Mesenchymal stem cell (in vitro differentiated cells and primary cell): ENCODE measurements around the gene PIP4P1.
A peak's percentile ranks its signal among the peaks of the same experiment; 100 is the strongest.

Experiments used
- DNase-seq: peaks from one replicate; pipeline ENCODE4 v3.0.0-alpha.2; 2013
- H2AFZ ChIP-seq: one replicate; pipeline ENCODE4 v1.6.1; 2013; ENCODE audit warnings: low read depth, mild to moderate bottlenecking, control low read depth, inconsistent platforms, low read length, moderate library complexity
- H2AK5ac ChIP-seq: 2 replicates; pipeline ENCODE4 v1.6.1; 2013; ENCODE audit warnings: low read length, moderate library complexity, mild to moderate bottlenecking, inconsistent platforms; ENCODE audit not compliant: severe bottlenecking
- H2BK120ac ChIP-seq: one replicate; pipeline ENCODE4 v1.6.1; 2013; ENCODE audit warnings: low read depth, mild to moderate bottlenecking, inconsistent platforms, low read length, moderate library complexity
- H2BK12ac ChIP-seq, 2 experiments: one replicate each; pipeline ENCODE4 v1.6.1; 2013; ENCODE audit warnings: inconsistent platforms in 2 of 2, low read length in 2 of 2, mild to moderate bottlenecking in 2 of 2, moderate library complexity in 2 of 2, control low read depth in 1 of 2
- H2BK15ac ChIP-seq: one replicate; pipeline ENCODE4 v1.6.1; 2013; ENCODE audit warnings: mild to moderate bottlenecking, low read depth, inconsistent platforms; ENCODE audit not compliant: poor library complexity, severe bottlenecking
- H2BK5ac ChIP-seq: 2 replicates; pipeline ENCODE4 v1.6.1; 2013; ENCODE audit warnings: low read depth, mild to moderate bottlenecking, low read length, control low read depth, inconsistent platforms; ENCODE audit not compliant: poor library complexity, severe bottlenecking
- H3K14ac ChIP-seq, 2 experiments: one replicate each; pipeline ENCODE4 v1.6.1; 2013; ENCODE audit warnings: inconsistent platforms in 2 of 2, low read length in 2 of 2, control low read depth in 1 of 2, mild to moderate bottlenecking in 1 of 2, moderate library complexity in 1 of 2
- H3K18ac ChIP-seq, 2 experiments: one replicate each; pipeline ENCODE4 v1.6.1; 2013; ENCODE audit warnings: inconsistent platforms in 2 of 2, low read length in 2 of 2, control low read depth in 1 of 2, low read depth in 1 of 2, mild to moderate bottlenecking in 1 of 2
- H3K23ac ChIP-seq, 2 experiments: one replicate each; pipeline ENCODE4 v1.6.1; 2013; ENCODE audit warnings: inconsistent platforms in 2 of 2, low read length in 2 of 2, mild to moderate bottlenecking in 2 of 2, moderate library complexity in 2 of 2, control low read depth in 1 of 2
- H3K27ac ChIP-seq: 2 replicates; pipeline ENCODE4 v1.5.1; 2013; ENCODE audit warnings: mild to moderate bottlenecking, moderate library complexity, low read length, control low read depth, inconsistent platforms; ENCODE audit not compliant: poor library complexity, severe bottlenecking
- H3K27me3 ChIP-seq, 2 experiments: 2 replicates each; pipeline versions ENCODE4 v1.6.1 to v1.7.0; 2013; ENCODE audit warnings: low read length in 2 of 2, mild to moderate bottlenecking in 2 of 2, moderate library complexity in 2 of 2, control low read depth in 1 of 2, inconsistent platforms in 1 of 2; ENCODE audit not compliant: control insufficient read depth in 1 of 2, insufficient read depth in 1 of 2
- H3K36me3 ChIP-seq, 2 experiments: 2 replicates each; pipeline versions ENCODE4 v1.6.1 to v1.7.0; 2013; ENCODE audit warnings: low read length in 2 of 2, control low read depth in 1 of 2, inconsistent platforms in 1 of 2, low read depth in 1 of 2, mild to moderate bottlenecking in 1 of 2; ENCODE audit not compliant: insufficient read depth in 2 of 2, control insufficient read depth in 1 of 2
- H3K4ac ChIP-seq, 2 experiments: one replicate each; pipeline ENCODE4 v1.6.1; 2013; ENCODE audit warnings: inconsistent platforms in 2 of 2, low read length in 2 of 2, mild to moderate bottlenecking in 2 of 2, moderate library complexity in 2 of 2, control low read depth in 1 of 2, low read depth in 1 of 2
- H3K4me1 ChIP-seq: 2 replicates; pipeline ENCODE4 v1.6.1; 2013; ENCODE audit warnings: low read depth, low read length, control low read depth; ENCODE audit not compliant: control insufficient read depth, insufficient read depth
- H3K4me2 ChIP-seq: 2 replicates; pipeline ENCODE4 v1.6.1; 2013; ENCODE audit warnings: low read length, mild to moderate bottlenecking, inconsistent platforms; ENCODE audit not compliant: poor library complexity, severe bottlenecking
- H3K4me3 ChIP-seq, 2 experiments: 2 replicates each; pipeline versions ENCODE4 v1.5.1 to v1.7.0; 2013; ENCODE audit warnings: low read length in 2 of 2, mild to moderate bottlenecking in 2 of 2, control low read depth in 1 of 2, low read depth in 1 of 2; ENCODE audit not compliant: insufficient read depth in 1 of 2
- H3K79me1 ChIP-seq: replicated peaks from 2 replicates; pipeline ENCODE4 v1.6.1; 2013; ENCODE audit warnings: mild to moderate bottlenecking, control low read depth, low read length, inconsistent platforms; ENCODE audit not compliant: poor library complexity, severe bottlenecking
- H3K9ac ChIP-seq: 2 replicates; pipeline ENCODE4 v1.7.0; 2013; ENCODE audit warnings: mild to moderate bottlenecking, low read length, moderate library complexity
- H3K9me3 ChIP-seq: 2 replicates; pipeline ENCODE4 v1.7.0; 2013; ENCODE audit warnings: mild to moderate bottlenecking, low read length; ENCODE audit not compliant: control insufficient read depth
- H4K8ac ChIP-seq: one replicate; pipeline ENCODE4 v1.6.1; 2013; ENCODE audit warnings: inconsistent platforms, mild to moderate bottlenecking, low read length, moderate library complexity
- H4K91ac ChIP-seq: one replicate; pipeline ENCODE4 v1.6.1; 2013; ENCODE audit warnings: mild to moderate bottlenecking, low read length, inconsistent platforms
- WGBS: methylation state at CpG from one replicate; pipeline ENCODE4 v1.1.7; 2013; ENCODE audit warnings: mixed read lengths; 5-methylcytosine and 5-hydroxymethylcytosine counted together

The PIP4P1 gene

DNA sequence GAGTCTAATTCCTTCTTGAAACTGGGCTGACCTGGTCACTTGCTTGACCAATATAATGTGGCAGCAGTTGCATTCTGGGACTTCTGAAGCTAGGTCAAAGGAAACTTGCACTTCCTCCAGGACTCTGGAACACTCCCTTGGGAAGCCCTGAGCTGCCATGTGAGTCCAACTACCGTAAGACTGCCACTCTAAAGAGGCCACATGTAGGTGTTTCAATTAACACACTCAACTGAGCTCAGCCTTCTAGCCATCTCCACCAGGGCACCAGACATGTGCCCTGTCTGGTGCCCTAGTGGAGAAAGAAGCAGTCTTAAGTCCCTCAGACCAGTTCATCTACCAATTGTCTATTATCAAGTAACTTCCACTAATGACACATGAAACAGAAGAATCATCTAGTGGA, 41.8 kb downstream of the PIP4P1 start:
- WGBS: 64% methylated on average over 1 of the region's 1 CpG
- no peaks in the 10 kb centered on the region for H3K4me1 ChIP-seq
- DNase-seq: no peak
- H4K8ac ChIP-seq: no peak overlapping the region
- no peaks in the 10 kb centered on the region for H3K9me3 ChIP-seq
- no peak overlapping the region for H2BK15ac ChIP-seq
- no peak overlapping the region for H3K18ac ChIP-seq
- no peak overlapping the region for H3K14ac ChIP-seq
- no peak overlapping the region for H4K91ac ChIP-seq
- H2AK5ac ChIP-seq: no peak overlapping the region
- no peak overlapping the region for H2BK120ac ChIP-seq
- H2BK12ac ChIP-seq: no peak overlapping the region
- no peak overlapping the region for H2AFZ ChIP-seq
- H3K4me2 ChIP-seq: no peak overlapping the region
- H3K27ac ChIP-seq: no peak overlapping the region
- H3K36me3 ChIP-seq: no peaks in the 10 kb centered on the region
- H3K79me1 ChIP-seq: no peaks in the 10 kb centered on the region
- no peak overlapping the region for H3K23ac ChIP-seq
- no peaks in the 10 kb centered on the region for H3K27me3 ChIP-seq
- no peak overlapping the region for H3K4me3 ChIP-seq
- H3K9ac ChIP-seq: no peak overlapping the region
- no peak overlapping the region for H3K4ac ChIP-seq
- H2BK5ac ChIP-seq: no peak overlapping the region

GRCh38 chr14:20418501-20418909, 42.7 kb downstream of the PIP4P1 start:
- no peak overlapping the region for H3K27ac ChIP-seq
- no peak overlapping the region for H3K4ac ChIP-seq
- no peaks in the 10 kb centered on the region for H3K79me1 ChIP-seq
- no peak overlapping the region for H2BK120ac ChIP-seq
- H3K4me3 ChIP-seq: no peak overlapping the region
- no peak overlapping the region for H3K9ac ChIP-seq
- H3K14ac ChIP-seq: no peak overlapping the region
- H3K4me1 ChIP-seq: no peaks in the 10 kb centered on the region
- H3K18ac ChIP-seq: no peak overlapping the region
- 87% methylated on average over 2 of the region's 2 CpGs for WGBS
- no peak overlapping the region for H4K91ac ChIP-seq
- H4K8ac ChIP-seq: no peak overlapping the region
- H2AK5ac ChIP-seq: no peak overlapping the region
- H3K27me3 ChIP-seq: no peaks in the 10 kb centered on the region
- no peak overlapping the region for H2BK5ac ChIP-seq
- no peak overlapping the region for H2BK15ac ChIP-seq
- no peak overlapping the region for H3K23ac ChIP-seq
- H3K4me2 ChIP-seq: no peak overlapping the region
- no peak overlapping the region for H2BK12ac ChIP-seq
- no peak for DNase-seq
- no peaks in the 10 kb centered on the region for H3K9me3 ChIP-seq
- no peak overlapping the region for H2AFZ ChIP-seq
- H3K36me3 ChIP-seq: no peaks in the 10 kb centered on the region

GRCh38 chr14:20417250-20418186, 43.7 kb downstream of the PIP4P1 start:
- Histone ChIP-seq H3K9ac (no peak overlapping the region), H3K4me1 (no peaks in the 10 kb centered on the region), H3K14ac (no peak overlapping the region), H3K36me3 (no peaks in the 10 kb centered on the region), H3K23ac (no peak overlapping the region), H3K18ac (no peak overlapping the region), H4K91ac (no peak overlapping the region), H2BK12ac (no peak overlapping the region), H3K79me1 (no peaks in the 10 kb centered on the region), H3K9me3 (no peaks in the 10 kb centered on the region), H2AFZ (no peak overlapping the region), H4K8ac (no peak overlapping the region), H2AK5ac (no peak overlapping the region), H3K27me3 (no peaks in the 10 kb centered on the region), H2BK5ac (no peak overlapping the region), H2BK120ac (no peak overlapping the region), H3K4me3 (no peak overlapping the region), H3K4me2 (no peak overlapping the region), H2BK15ac (no peak overlapping the region), H3K27ac (no peak overlapping the region), H3K4ac (no peak overlapping the region)
- WGBS: 81% methylated on average over 7 of the region's 7 CpGs
- no peak for DNase-seq

GRCh38 chr14:20416223-20416622, 45.0 kb downstream of the PIP4P1 start:
- Histone ChIP-seq H2BK12ac (no peak overlapping the region), H2BK5ac (no peak overlapping the region), H3K27me3 (no peaks in the 10 kb centered on the region), H3K36me3 (no peaks in the 10 kb centered on the region), H4K8ac (no peak overlapping the region), H3K4me3 (no peak overlapping the region), H3K14ac (no peak overlapping the region), H3K4me1 (no peaks in the 10 kb centered on the region), H3K23ac (no peak overlapping the region), H3K27ac (no peak overlapping the region), H2BK15ac (no peak overlapping the region), H2BK120ac (no peak overlapping the region), H3K79me1 (peaks cover 2% of the 10 kb centered on the region), H2AK5ac (no peak overlapping the region), H3K9ac (peak overlapping the region; percentile 24), H4K91ac (no peak overlapping the region), H2AFZ (no peak overlapping the region), H3K4me2 (no peak overlapping the region), H3K4ac (no peak overlapping the region), H3K18ac (no peak overlapping the region), H3K9me3 (no peaks in the 10 kb centered on the region)
- 90% methylated on average over 1 of the region's 2 CpGs for WGBS
- no peak for DNase-seq
